ENCODE measurements around the gene NDUFB10. TPM values are rescaled to one million over a fixed set of nuclear protein-coding genes. Genes with fewer than 3 reads are reported as not detected.

Gene NDUFB10
- total RNA-seq, 4 donors from 2014 or later = 157 to 196 (median 174) TPM

DNA sequence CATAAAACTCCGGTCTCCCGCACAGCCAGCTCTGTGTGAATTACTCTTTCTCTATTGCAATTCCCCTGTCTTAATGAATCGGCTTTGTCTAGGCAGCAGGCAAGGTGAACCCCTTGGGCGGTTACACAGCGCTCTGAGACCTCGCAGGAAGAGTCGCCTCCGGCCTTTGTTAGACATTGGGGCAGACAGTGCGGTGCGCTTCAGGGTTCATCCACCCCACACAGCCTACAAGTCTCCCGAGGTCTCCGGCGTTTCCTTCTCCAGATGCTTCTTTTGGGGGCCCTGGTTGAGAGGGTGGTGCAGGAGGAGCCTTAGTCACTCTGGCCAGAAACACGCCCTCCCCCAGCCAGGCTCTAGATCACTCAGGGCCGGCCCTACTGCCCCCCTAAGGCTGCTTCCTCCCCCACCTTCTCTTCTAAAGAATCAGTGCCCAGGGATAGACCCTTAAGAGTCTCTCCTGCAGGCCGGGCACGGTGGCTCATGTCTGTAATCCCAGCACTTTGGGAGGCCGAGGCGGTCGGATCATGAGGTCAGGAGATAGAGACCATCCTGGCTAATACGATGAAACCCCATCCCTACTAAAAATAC, 14.6 kb upstream of the NDUFB10 start:
- peaks cover 25% of the 10 kb centered on the region for H3K4me1 ChIP-seq
- H3K9me3 ChIP-seq = no peaks in the 10 kb centered on the region
- 94% methylated on average over 21 of the region's 21 CpGs for WGBS
- TF ChIP-seq EP300 (IDR thresholded peaks at IDR 0.05) (no peak), POLR2AphosphoS5 (IDR thresholded peaks at IDR 0.05) (no peak), POLR2A (IDR thresholded peaks at IDR 0.05) (no peak)
- TF ChIP-seq, protein P1, sequence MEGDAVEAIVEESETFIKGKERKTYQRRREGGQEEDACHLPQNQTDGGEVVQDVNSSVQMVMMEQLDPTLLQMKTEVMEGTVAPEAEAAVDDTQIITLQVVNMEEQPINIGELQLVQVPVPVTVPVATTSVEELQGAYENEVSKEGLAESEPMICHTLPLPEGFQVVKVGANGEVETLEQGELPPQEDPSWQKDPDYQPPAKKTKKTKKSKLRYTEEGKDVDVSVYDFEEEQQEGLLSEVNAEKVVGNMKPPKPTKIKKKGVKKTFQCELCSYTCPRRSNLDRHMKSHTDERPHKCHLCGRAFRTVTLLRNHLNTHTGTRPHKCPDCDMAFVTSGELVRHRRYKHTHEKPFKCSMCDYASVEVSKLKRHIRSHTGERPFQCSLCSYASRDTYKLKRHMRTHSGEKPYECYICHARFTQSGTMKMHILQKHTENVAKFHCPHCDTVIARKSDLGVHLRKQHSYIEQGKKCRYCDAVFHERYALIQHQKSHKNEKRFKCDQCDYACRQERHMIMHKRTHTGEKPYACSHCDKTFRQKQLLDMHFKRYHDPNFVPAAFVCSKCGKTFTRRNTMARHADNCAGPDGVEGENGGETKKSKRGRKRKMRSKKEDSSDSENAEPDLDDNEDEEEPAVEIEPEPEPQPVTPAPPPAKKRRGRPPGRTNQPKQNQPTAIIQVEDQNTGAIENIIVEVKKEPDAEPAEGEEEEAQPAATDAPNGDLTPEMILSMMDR (IDR thresholded peaks at IDR 0.05) = no peak
- no peak overlapping the region for H3K27ac ChIP-seq
- no peak overlapping the region for H3K4me3 ChIP-seq
- no peak for DNase-seq (ENCODE audit: low spot score in 2 of 2)
- H3K36me3 ChIP-seq = peaks cover 16% of the 10 kb centered on the region
- H3K27me3 ChIP-seq = no peaks in the 10 kb centered on the region

DNA sequence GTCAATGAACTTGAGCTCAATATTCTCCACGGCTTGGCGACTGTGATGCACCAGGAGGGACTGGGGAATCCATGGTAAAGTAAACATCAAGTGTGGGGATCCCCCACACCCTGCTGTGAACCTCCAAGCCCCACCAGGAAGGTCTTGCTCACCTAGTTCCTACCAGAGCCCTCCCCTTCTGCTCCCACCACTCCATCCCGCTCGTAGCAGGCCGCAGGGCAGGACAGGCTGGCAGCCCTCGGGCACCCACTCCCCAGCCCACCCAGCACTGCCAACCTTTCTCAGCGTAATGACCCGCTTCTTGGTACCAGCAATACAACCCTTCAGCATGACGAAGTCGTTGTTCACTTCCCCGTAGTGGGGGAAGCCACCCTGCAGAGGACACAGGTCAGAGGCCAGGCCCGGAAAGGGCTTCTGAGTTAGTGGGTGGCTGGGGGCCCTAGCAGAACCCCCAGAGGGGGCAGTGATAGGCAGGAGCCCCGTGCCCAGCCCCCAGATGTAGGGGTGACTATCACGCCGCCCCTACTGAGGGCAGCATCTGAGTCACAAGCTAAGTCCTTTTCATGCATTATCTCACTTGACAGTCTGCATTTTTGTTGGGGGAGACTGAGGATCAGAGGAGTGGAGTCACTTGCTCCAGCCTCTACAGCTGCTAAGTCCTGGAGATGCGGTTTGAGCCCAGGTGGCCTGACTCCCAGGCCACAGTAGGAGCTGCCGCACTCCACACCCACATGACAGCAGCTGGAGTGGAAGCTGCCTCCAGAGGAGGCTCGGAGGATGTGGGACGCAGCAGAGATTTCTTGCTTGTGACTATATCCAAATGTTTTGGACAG, 13.6 kb upstream of the NDUFB10 start:
- Histone ChIP-seq H3K27me3 (no peaks in the 10 kb centered on the region), H3K36me3 (peaks cover 5% of the 10 kb centered on the region), H3K27ac (no peak overlapping the region), H3K9me3 (no peaks in the 10 kb centered on the region), H3K4me1 (peaks cover 32% of the 10 kb centered on the region), H3K4me3 (no peak overlapping the region)
- 94% methylated on average over 17 of the region's 19 CpGs for WGBS
- TF ChIP-seq, protein P1 (IDR thresholded peaks at IDR 0.05) = no peak
- TF ChIP-seq EP300 (IDR thresholded peaks at IDR 0.05) = no peak
- no peak for TF ChIP-seq POLR2AphosphoS5 (IDR thresholded peaks at IDR 0.05)
- no peak for TF ChIP-seq POLR2A (IDR thresholded peaks at IDR 0.05)
- no peak for DNase-seq (ENCODE audit: low spot score in 2 of 2)

DNA sequence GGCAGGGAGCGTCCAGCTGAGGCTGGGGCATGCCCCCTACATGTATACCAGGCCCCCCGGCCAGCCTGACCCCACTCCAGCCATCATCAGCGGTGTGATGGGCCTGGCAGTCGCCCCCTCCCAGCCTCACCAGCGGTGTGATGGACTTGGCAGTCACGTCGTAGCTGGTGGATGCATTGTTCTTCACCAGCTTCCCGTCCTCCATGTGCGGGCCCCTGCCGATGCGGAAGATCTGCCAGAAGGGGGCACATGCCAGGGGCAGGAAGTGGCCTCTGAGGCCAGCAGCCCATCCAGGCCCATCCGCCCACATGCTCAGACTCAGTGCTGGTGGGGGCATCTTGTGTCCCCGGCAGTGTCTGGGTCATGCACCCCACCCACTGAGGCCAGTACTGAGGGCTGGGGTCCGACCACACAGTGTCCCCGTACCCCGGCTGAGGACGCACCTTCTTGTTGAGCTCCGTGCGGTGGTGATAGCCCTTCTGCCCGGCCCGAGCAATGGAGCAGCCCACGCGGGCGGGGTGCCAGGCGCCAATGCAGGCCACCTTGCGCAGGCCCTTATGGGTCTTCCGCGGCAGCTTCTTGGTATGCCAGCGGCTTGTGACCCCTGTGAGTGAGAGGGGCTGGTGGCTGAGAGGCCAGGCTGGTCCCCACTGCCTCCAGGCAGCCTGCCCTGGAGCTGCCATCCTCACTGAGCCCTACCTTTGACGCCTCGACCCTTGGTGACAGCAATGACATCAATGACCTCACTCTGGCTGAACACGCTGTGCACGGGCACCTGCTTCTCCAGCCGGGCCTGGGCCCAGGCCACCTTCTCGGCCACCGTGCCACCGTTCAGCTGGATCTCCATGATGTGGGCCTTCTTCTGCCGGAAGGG, 12.6 kb upstream of the NDUFB10 start:
- no peak overlapping the region for H3K4me3 ChIP-seq
- no peaks in the 10 kb centered on the region for H3K27me3 ChIP-seq
- no peak overlapping the region for H3K27ac ChIP-seq
- H3K9me3 ChIP-seq = no peaks in the 10 kb centered on the region
- no peak for TF ChIP-seq POLR2A (IDR thresholded peaks at IDR 0.05)
- no peak for TF ChIP-seq EP300 (IDR thresholded peaks at IDR 0.05)
- no peak for DNase-seq (ENCODE audit: low spot score in 2 of 2)
- H3K4me1 ChIP-seq = peaks cover 31% of the 10 kb centered on the region
- WGBS = no CpG with 5 or more reads among the region's 38 CpGs
- no peaks in the 10 kb centered on the region for H3K36me3 ChIP-seq

DNA sequence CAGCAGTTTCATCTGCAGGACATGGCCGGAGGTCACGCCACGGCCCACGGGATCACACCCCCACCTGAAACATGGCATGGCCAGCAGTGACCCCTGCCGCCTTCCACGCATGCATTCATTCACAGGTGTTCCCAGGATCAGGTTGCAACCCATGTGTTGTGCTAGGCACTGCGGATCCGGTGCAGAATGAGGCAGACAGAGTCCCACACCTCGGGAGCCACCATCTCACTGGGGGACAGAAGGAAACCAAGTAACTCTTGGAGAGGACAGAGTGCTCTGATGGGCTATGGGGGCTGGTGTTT, 12.0 kb upstream of the NDUFB10 start:
- 71% methylated on average over 1 of the region's 9 CpGs for WGBS
- H3K4me1 ChIP-seq = peaks cover 25% of the 10 kb centered on the region
- H3K36me3 ChIP-seq = no peaks in the 10 kb centered on the region
- no peaks in the 10 kb centered on the region for H3K9me3 ChIP-seq
- H3K27ac ChIP-seq = no peak overlapping the region
- H3K27me3 ChIP-seq = no peaks in the 10 kb centered on the region
- DNase-seq (ENCODE audit: low spot score in 2 of 2) = no peak
- TF ChIP-seq EP300 (IDR thresholded peaks at IDR 0.05) = no peak
- no peak for TF ChIP-seq POLR2AphosphoS5 (IDR thresholded peaks at IDR 0.05)
- TF ChIP-seq, protein P1 (IDR thresholded peaks at IDR 0.05) = no peak
- TF ChIP-seq POLR2A (IDR thresholded peaks at IDR 0.05) = no peak
- H3K4me3 ChIP-seq = no peak overlapping the region

DNA sequence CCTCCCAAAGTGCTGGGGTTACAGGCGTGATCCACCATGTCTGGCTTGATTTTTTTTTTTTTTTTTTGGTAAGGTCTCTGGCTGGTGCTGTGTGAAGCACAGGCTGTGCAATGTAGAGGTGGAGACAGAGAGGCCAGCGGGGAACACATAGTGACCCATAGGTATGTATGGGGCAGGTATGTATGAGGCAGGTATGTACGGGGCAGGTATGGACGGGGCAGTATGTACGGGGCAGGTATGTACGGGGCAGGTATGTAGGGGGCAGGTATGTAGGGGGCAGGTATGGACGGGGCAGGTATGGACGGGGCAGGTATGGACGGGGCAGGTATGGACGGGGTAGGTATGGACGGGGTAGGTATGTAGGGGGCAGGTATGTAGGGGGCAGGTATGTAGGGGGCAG, 9.8 kb upstream of the NDUFB10 start:
- no peaks in the 10 kb centered on the region for H3K27me3 ChIP-seq
- TF ChIP-seq POLR2A (IDR thresholded peaks at IDR 0.05) = no peak
- no peak for TF ChIP-seq POLR2AphosphoS5 (IDR thresholded peaks at IDR 0.05)
- TF ChIP-seq, protein P1 (IDR thresholded peaks at IDR 0.05) = no peak
- no peak for TF ChIP-seq EP300 (IDR thresholded peaks at IDR 0.05)

More for the DNA sequence above, 9.8 kb upstream of the NDUFB10 start:
- Histone ChIP-seq H3K27ac (no peak overlapping the region), H3K36me3 (no peaks in the 10 kb centered on the region), H3K4me3 (no peak overlapping the region), H3K4me1 (peaks cover 11% of the 10 kb centered on the region), H3K9me3 (no peaks in the 10 kb centered on the region)
- 76% methylated on average over 6 of the region's 11 CpGs for WGBS
- DNase-seq (ENCODE audit: low spot score in 2 of 2) = no peak
